ENCODE data around the gene HNRNPF. TPM values are rescaled to one million over a fixed set of nuclear protein-coding genes. Genes with fewer than 3 reads are reported as not detected.
"Not testable (repeated sequence)": the region's sequence is repeated elsewhere in the genome, so short reads cannot be mapped to it uniquely, and the experiment has no call there.

HNRNPF gene
- total RNA-seq, 2 experiments from 2014 or later, result 410 to 466 TPM

DNA sequence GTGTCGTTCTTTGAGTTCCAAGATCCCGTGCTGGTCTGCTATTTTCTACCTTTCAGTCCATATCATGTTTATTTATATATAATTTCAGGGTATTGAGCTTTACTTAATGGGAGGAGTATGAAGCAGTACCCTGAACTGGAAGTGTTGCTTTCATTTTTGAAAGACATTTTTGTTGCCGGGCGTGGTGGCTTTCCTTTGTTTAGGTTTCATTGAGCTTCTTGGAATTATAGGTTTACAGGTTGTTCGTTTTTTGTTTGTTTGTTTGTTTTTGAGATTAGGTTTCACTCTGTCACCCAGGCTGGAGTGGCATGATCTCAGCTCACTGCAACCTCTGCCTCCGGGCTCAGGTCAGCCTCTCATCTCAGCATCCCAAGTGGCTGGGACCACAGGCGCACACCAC lies 35.3 kb upstream of the HNRNPF start:
- H3K36me3 Mint-ChIP-seq (ENCODE audit: low read depth), result peaks cover 11% of the 10 kb centered on the region
- DNase-seq (no peak), ATAC-seq (no peak)
- ChIA-PET POLR2A (no interaction called here), CTCF (interaction anchor here (0.6 kb wide), 2 partner anchors 17 to 67 kb away, joined by 3 to 6 read pairs; no protein-coding TSS in a partner anchor)
- H3K27me3 Mint-ChIP-seq, result no peaks in the 10 kb centered on the region
- H3K9me3 Mint-ChIP-seq (ENCODE audit: low read depth), result peaks cover 4% of the 10 kb centered on the region
- H3K4me1 Mint-ChIP-seq, result peaks cover 5% of the 10 kb centered on the region
- H3K4me3 Mint-ChIP-seq, result no peak overlapping the region
- H3K27ac Mint-ChIP-seq, result no peak overlapping the region
- intact Hi-C loops (cut with DNase I, micrococcal nuclease), result no loop called here

GRCh38 chr10:43440463-43441134 lies 31.6 kb upstream of the HNRNPF start:
- no peak overlapping the region for H3K4me3 Mint-ChIP-seq
- ChIA-PET POLR2A (no interaction called here), CTCF (no interaction called here)
- intact Hi-C loops (cut with DNase I, micrococcal nuclease), result no loop called here
- H3K4me1 Mint-ChIP-seq, result peaks cover 17% of the 10 kb centered on the region
- no peaks in the 10 kb centered on the region for H3K27me3 Mint-ChIP-seq
- no peak for ATAC-seq
- peaks cover 10% of the 10 kb centered on the region for H3K36me3 Mint-ChIP-seq (ENCODE audit: low read depth)
- no peak overlapping the region for H3K27ac Mint-ChIP-seq
- no peaks in the 10 kb centered on the region for H3K9me3 Mint-ChIP-seq (ENCODE audit: low read depth)
- DNase-seq, result no peak

GRCh38 chr10:43437141-43437870 lies 28.3 kb upstream of the HNRNPF start:
- DNase-seq (no peak), ATAC-seq (no peak)
- CTCF ChIA-PET, result interaction anchor here (0.6 kb wide), 1 partner anchor 17 kb away, joined by 4 read pairs; no protein-coding TSS in a partner anchor
- Mint-ChIP-seq H3K27ac (peak overlapping the region; percentile 82), H3K4me1 (peaks cover 17% of the 10 kb centered on the region), H3K36me3 (ENCODE audit: low read depth) (peaks cover 11% of the 10 kb centered on the region), H3K4me3 (peak overlapping the region; percentile 98), H3K27me3 (no peaks in the 10 kb centered on the region), H3K9me3 (ENCODE audit: low read depth) (no peaks in the 10 kb centered on the region)
- POLR2A ChIA-PET, result interaction anchor here (1.0 to 1.6 kb wide), 2 partner anchors 14 to 17 kb away, joined by 3 to 9 read pairs; no protein-coding TSS in a partner anchor
- intact Hi-C loops (cut with DNase I, micrococcal nuclease), result loop anchor here in 1 of 2 experiments (1.0 to 5.0 kb wide), 2 partner anchors 75 to 300 kb away; partner anchors contain the start of gene CSGALNACT2

DNA sequence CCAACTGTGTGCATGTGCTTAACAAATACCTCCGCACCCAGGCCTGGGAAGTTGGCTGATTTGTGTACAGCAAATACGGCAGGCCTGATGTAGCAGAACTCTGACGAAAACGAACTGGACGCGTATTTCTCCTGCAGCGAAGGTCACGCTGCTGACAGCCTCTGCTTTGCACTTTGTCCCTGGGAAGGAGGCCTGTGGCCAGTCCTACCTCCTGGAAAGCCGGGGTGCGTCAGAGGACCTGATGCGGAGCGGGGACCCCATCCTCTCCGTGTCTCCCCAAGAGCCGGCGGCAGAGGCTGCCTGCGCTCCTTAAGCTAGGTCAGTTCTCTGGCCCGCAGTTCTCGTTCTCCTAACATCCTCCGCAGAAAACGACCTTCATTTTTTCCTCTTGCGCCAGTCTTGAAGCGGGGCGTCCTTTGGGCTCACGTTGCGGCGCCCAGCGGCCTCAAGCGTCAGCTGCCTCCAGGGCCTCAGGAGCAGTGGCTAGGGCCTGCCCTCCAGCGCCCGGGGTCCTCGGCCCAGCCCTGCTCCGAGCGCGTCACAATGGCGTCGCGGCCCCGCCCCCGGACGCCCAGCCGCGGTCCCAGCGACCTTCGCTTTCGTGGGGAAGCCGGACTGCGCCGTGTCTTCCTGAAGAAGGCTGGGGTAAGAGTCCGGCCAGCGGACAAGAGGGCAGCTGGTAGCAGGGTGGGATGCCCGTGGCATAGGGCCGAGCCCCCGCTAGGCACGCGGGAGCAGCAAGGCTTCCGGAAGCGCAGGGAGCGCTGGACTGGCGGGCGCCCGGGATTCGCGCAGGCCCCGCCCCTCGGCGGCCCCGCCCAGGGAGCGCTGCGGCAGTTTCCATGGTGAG lies 27.5 kb upstream of the HNRNPF start, which contains the start of gene ZNF487:
ZNF487 (plus strand) TSS at position 821 of the 850 bp plus-strand sequence. CDS start 38,703 bp downstream, outside the sequence.
- Mint-ChIP-seq H3K9me3 (ENCODE audit: low read depth) (no peaks in the 10 kb centered on the region), H3K36me3 (ENCODE audit: low read depth) (peaks cover 11% of the 10 kb centered on the region), H3K27me3 (no peaks in the 10 kb centered on the region), H3K27ac (peak within 1 kb of the TSS; percentile 95), H3K4me3 (peak within 1 kb of the TSS; percentile 98), H3K4me1 (peaks cover 17% of the 10 kb centered on the region)
- ChIA-PET CTCF (interaction anchor here (1.3 to 2.6 kb wide), 2 partner anchors 17 to 18 kb away, joined by 3 to 7 read pairs; no protein-coding TSS in a partner anchor), POLR2A (interaction anchor here (0.6 to 1.6 kb wide), 4 partner anchors 9 to 346 kb away, joined by 3 to 9 read pairs (median 5); no protein-coding TSS in a partner anchor)
- intact Hi-C loops (cut with DNase I, micrococcal nuclease), result loop anchor here (1.0 to 5.0 kb wide), 8 partner anchors 9 to 299 kb away; partner anchors contain the start of genes HNRNPF (in 2 of the 2) and CSGALNACT2 (in 1 of the 2)
- ATAC-seq, result peak; percentile 97
- peak; percentile 92 for DNase-seq

GRCh38 chr10:43430926-43431663 lies 22.1 kb upstream of the HNRNPF start:
- ChIA-PET CTCF (interaction anchor here (1.0 kb wide), 1 partner anchor 11 kb away, joined by 3 read pairs; no protein-coding TSS in a partner anchor), POLR2A (no interaction called here)
- no peak for ATAC-seq
- Mint-ChIP-seq H3K4me3 (no peak overlapping the region), H3K9me3 (ENCODE audit: low read depth) (no peaks in the 10 kb centered on the region), H3K27me3 (no peaks in the 10 kb centered on the region), H3K4me1 (peaks cover 13% of the 10 kb centered on the region), H3K36me3 (ENCODE audit: low read depth) (peaks cover 8% of the 10 kb centered on the region), H3K27ac (no peak overlapping the region)
- no peak for DNase-seq
- intact Hi-C loops (cut with DNase I, micrococcal nuclease), result no loop called here

DNA sequence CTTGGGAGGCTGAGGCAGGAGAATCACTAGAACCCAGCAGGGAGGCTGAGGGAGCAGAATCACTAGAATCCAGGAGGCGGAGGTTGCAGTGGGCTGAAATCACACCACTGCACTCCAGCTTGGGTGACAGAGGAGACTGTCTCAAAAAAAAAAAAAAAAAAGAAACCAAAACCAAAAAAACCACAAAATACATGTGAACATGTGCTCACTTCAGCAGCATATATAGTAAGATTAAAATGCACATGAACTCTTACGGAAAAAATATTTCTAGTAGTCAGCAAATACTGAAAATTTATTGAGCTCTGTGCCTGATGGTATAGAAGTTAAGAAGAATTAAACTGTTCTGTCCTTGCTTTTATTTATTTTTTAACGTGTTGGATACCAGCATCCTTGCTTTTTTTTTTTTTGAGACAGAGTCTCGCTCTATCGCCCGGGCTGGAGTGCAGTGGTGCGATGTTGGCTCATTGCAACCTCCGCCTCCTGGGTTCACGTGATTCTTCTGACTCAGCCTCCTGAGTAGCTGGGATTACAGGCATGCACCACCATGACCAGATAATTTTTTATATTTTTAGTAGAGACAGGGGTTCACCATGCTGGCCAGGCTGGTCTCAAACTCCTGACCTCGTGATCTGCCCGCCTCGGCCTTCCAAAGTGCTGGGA lies 18.3 kb upstream of the HNRNPF start:
- peak overlapping the region; percentile 79 for H3K27ac Mint-ChIP-seq
- ATAC-seq, result peak; percentile 90
- peak; percentile 78 for DNase-seq
- intact Hi-C loops (cut with DNase I, micrococcal nuclease), result loop anchor here in 1 of 2 experiments (1.0 kb wide), 1 partner anchor 9 kb away; no protein-coding TSS in a partner anchor
- H3K27me3 Mint-ChIP-seq, result no peaks in the 10 kb centered on the region
- H3K4me3 Mint-ChIP-seq, result peak overlapping the region; percentile 46
- no peaks in the 10 kb centered on the region for H3K36me3 Mint-ChIP-seq (ENCODE audit: low read depth)
- CTCF ChIA-PET, result interaction anchor here (0.6 to 1.7 kb wide), 3 partner anchors 17 to 87 kb away, joined by 3 to 6 read pairs (median 5); no protein-coding TSS in a partner anchor
- H3K4me1 Mint-ChIP-seq, result peaks cover 17% of the 10 kb centered on the region
- H3K9me3 Mint-ChIP-seq (ENCODE audit: low read depth), result no peaks in the 10 kb centered on the region
- POLR2A ChIA-PET, result interaction anchor here (0.6 to 0.9 kb wide), 3 partner anchors 8 to 156 kb away, joined by 3 to 7 read pairs (median 3); no protein-coding TSS in a partner anchor

DNA sequence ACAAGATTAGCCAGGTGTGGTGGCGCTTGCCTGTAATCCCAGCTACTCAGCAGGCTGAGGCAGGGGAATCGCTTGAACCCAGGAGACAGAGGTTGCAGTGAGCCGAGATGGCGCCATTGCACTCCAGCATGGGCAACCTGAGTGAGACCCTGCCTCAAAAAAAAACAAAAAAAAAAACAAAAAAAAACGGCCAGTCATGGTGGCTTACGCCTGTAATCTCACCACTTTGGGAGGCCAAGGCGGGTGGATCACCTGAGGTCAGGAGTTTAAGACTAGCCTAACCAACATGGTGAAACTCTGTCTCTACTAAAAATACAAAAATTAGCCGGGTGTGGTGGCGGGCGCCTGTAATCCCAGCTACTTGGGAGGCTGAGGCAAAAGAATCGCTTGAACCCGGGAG lies 17.5 kb upstream of the HNRNPF start:
- H3K4me1 Mint-ChIP-seq, result peaks cover 20% of the 10 kb centered on the region
- H3K27ac Mint-ChIP-seq; H3K36me3 Mint-ChIP-seq (ENCODE audit: low read depth); DNase-seq; H3K9me3 Mint-ChIP-seq (ENCODE audit: low read depth); H3K27me3 Mint-ChIP-seq; intact Hi-C loops (cut with DNase I, micrococcal nuclease); POLR2A ChIA-PET; H3K4me3 Mint-ChIP-seq; ATAC-seq: not testable (repeated sequence)
- CTCF ChIA-PET, result interaction anchor here (0.7 kb wide), 1 partner anchor 305 kb away, joined by 3 read pairs; no protein-coding TSS in a partner anchor

- no peaks in the 10 kb centered on the region for H3K27me3 Mint-ChIP-seq
- no peak overlapping the region for H3K4me3 Mint-ChIP-seq
- ChIA-PET POLR2A (no interaction called here), CTCF (no interaction called here)
- DNase-seq (no peak), ATAC-seq (no peak)
- no peaks in the 10 kb centered on the region for H3K9me3 Mint-ChIP-seq (ENCODE audit: low read depth)
- intact Hi-C loops (cut with DNase I, micrococcal nuclease), result no loop called here
- H3K36me3 Mint-ChIP-seq (ENCODE audit: low read depth), result peaks cover 2% of the 10 kb centered on the region
- H3K27ac Mint-ChIP-seq, result no peak overlapping the region
- H3K4me1 Mint-ChIP-seq, result peaks cover 35% of the 10 kb centered on the region
Measured at GRCh38 chr10:43424416-43424815, 15.4 kb upstream of the HNRNPF start.

DNA sequence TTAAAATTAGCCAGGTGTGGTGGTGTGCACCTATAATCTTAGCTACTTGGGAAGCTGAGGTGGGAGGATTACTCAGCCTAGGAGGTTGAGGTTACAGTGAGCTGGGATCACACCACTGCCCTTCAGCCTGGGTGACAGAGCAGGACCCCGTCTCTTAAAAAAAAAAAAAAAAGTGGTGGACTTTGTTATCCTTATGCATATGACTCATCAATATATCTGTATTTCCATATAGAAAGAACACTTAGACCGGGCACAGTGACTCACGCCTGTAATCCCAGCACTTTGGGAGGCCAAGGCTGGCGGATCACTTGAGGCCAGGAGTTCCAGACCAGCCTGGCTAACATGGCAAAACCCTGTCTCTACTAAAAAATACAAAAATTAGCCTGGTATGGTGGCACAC lies 13.0 kb upstream of the HNRNPF start:
- H3K27me3 Mint-ChIP-seq; ATAC-seq; H3K36me3 Mint-ChIP-seq (ENCODE audit: low read depth); H3K9me3 Mint-ChIP-seq (ENCODE audit: low read depth); DNase-seq; POLR2A ChIA-PET: not testable (repeated sequence)
- Mint-ChIP-seq H3K4me1 (peaks cover 42% of the 10 kb centered on the region), H3K27ac (peak overlapping the region; percentile 65), H3K4me3 (peak overlapping the region; percentile 32)
- CTCF ChIA-PET, result interaction anchor here (0.7 kb wide), 1 partner anchor 24 kb away, joined by 4 read pairs; no protein-coding TSS in a partner anchor
- intact Hi-C loops (cut with DNase I, micrococcal nuclease), result loop anchor here in 1 of 2 experiments (1.0 kb wide), 1 partner anchor 14 kb away; no protein-coding TSS in a partner anchor

GRCh38 chr10:43421519-43421918 lies 12.5 kb upstream of the HNRNPF start:
- no peak for DNase-seq
- peak overlapping the region; percentile 32 for H3K4me3 Mint-ChIP-seq
- intact Hi-C loops (cut with DNase I, micrococcal nuclease), result loop anchor here in 1 of 2 experiments (1.0 kb wide), 1 partner anchor 15 kb away; no protein-coding TSS in a partner anchor
- ATAC-seq, result no peak
- ChIA-PET CTCF (interaction anchor here (0.7 kb wide), 1 partner anchor 24 kb away, joined by 4 read pairs; no protein-coding TSS in a partner anchor), POLR2A (no interaction called here)
- H3K9me3 Mint-ChIP-seq (ENCODE audit: low read depth), result no peaks in the 10 kb centered on the region
- H3K4me1 Mint-ChIP-seq, result peaks cover 42% of the 10 kb centered on the region
- H3K36me3 Mint-ChIP-seq (ENCODE audit: low read depth), result peaks cover 2% of the 10 kb centered on the region
- peak overlapping the region; percentile 65 for H3K27ac Mint-ChIP-seq
- no peaks in the 10 kb centered on the region for H3K27me3 Mint-ChIP-seq
